Fibroblast of skin of right quadriceps (primary cell): Measurements from ENCODE around the gene PM20D2.

Experiments
- DNase-seq: peaks from one replicate; pipeline ENCODE4 v3.0.0-alpha.2; 2013

The PM20D2 gene

DNA sequence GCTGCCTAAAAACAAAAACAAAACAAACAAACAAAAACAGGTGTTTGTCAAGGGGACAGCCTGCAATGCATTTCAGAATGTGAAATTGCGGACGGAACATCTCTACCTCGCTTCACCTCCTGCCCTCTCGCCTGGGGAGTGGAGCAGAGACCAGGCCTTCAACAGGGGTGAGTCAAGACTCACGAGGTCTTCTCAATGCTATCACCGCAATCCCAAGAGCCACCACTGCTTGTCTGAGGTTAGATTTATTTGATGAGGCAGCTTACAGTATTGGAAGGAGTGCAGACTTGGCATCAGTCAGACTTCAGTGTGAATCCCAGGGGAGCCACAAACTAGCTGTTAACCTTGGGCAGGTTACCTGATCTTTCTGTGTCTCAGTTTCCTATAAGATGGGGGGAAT is 63.6 kb downstream of the PM20D2 start:
- no peak for DNase-seq

DNA sequence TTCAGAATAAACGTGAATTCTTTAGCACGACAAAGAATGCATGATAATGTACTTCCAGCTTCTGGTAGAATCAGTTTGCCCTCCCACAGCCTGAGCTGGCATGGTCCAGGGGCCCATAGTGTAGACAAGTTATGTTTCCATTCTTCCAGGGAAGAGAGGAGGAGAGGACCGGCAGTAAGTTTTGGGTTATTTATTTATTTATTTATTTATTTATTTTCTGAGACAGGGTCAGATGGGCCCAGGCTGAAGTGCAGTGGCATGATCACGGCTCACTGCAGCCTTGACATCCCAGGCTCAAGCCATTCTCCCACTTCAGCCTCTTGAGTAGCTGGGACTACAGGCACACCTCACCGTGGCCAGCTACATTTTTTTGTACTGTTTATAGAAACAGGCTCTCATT is 66.6 kb downstream of the PM20D2 start:
- DNase-seq = no peak

DNA sequence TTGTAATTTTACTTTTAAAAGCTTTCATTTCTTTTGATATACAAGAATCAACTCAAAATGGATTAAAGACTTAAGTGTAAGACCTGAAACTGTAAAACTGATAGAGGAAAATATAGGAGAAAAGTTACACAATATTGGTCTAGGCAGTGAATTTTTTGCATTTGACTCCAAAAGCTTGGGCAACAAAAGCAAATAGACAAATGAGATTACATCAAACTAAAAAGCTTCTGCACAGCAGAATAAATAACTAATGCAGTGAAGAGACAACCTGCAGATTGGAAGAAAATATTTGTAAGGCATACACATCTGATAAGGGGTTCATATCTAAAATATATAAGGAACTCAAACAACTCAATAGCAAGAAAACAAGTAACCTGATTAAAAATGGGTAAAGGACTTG is 68.3 kb downstream of the PM20D2 start:
- DNase-seq = no peak
